HG02885 (cell line): ENCODE data around the gene ZBTB14.

Experiments used
- ATAC-seq: cut with Tn5 transposase; IDR thresholded peaks from one replicate; pipeline ENCODE4 v1.9.1; 2021; ENCODE audit warnings: mild to moderate bottlenecking; ENCODE audit not compliant: unreplicated experiment, poor library complexity

Gene ZBTB14

GRCh38 chr18:5295231-5295920, at the start of gene ZBTB14:
Gene ZBTB14 (minus strand): TSS chr18:5295726. CDS start chr18:5293246, 2,480 bp downstream.
- peak; percentile 45 for ATAC-seq

- ATAC-seq = no peak
These were observed 43.8 kb upstream of the ZBTB14 start for GRCh38 chr18:5339202-5339834.

GRCh38 chr18:5334456-5335075, 39.0 kb upstream of the ZBTB14 start:
- no peak for ATAC-seq

GRCh38 chr18:5318061-5318700, 22.7 kb upstream of the ZBTB14 start:
- no peak for ATAC-seq

GRCh38 chr18:5317186-5317585, 21.7 kb upstream of the ZBTB14 start:
- no peak for ATAC-seq

- ATAC-seq = no peak
These were observed 20.3 kb upstream of the ZBTB14 start for GRCh38 chr18:5315838-5316237.

- ATAC-seq = no peak
These were observed 15.9 kb upstream of the ZBTB14 start for GRCh38 chr18:5311301-5311989.

GRCh38 chr18:5309888-5310470, 14.5 kb upstream of the ZBTB14 start:
- peak; percentile 96 for ATAC-seq

- no peak for ATAC-seq
These were observed 10.3 kb upstream of the ZBTB14 start for GRCh38 chr18:5305835-5306234.

- no peak for ATAC-seq
These were observed 8.7 kb upstream of the ZBTB14 start for GRCh38 chr18:5304232-5304631.

- ATAC-seq = no peak
These were observed 8.1 kb upstream of the ZBTB14 start for GRCh38 chr18:5303636-5304035.

- no peak for ATAC-seq
These were observed 7.1 kb upstream of the ZBTB14 start for GRCh38 chr18:5302606-5303005.

GRCh38 chr18:5300476-5301010, 5.0 kb upstream of the ZBTB14 start:
- ATAC-seq = no peak

- no peak for ATAC-seq
These were observed 2.8 kb upstream of the ZBTB14 start for GRCh38 chr18:5298156-5298852.

GRCh38 chr18:5297597-5297996, 2.1 kb upstream of the ZBTB14 start:
- ATAC-seq = no peak

- peak; percentile 14 for ATAC-seq
These were observed 1.3 kb upstream of the ZBTB14 start for GRCh38 chr18:5296706-5297320.

- peak; percentile 59 for ATAC-seq
These were observed 617 bp upstream of the ZBTB14 start for GRCh38 chr18:5295981-5296705.
